ENCODE measurements around the gene SFTA2. TPM values are rescaled to one million over a fixed set of nuclear protein-coding genes. Genes with fewer than 3 reads are reported as not detected.

The SFTA2 gene
- total and polyA plus RNA-seq, 12 donors, result not detected

- Histone ChIP-seq H3K27ac (no peak overlapping the region), H3K4me1 (no peaks in the 10 kb centered on the region), H3K9me3 (no peaks in the 10 kb centered on the region), H3K36me3 (no peaks in the 10 kb centered on the region), H3K4me3 (no peak overlapping the region), H3K27me3 (peaks cover 0 to 37% (median 0%) of the 10 kb centered on the region in 7 donors)
- TF ChIP-seq, protein P1, sequence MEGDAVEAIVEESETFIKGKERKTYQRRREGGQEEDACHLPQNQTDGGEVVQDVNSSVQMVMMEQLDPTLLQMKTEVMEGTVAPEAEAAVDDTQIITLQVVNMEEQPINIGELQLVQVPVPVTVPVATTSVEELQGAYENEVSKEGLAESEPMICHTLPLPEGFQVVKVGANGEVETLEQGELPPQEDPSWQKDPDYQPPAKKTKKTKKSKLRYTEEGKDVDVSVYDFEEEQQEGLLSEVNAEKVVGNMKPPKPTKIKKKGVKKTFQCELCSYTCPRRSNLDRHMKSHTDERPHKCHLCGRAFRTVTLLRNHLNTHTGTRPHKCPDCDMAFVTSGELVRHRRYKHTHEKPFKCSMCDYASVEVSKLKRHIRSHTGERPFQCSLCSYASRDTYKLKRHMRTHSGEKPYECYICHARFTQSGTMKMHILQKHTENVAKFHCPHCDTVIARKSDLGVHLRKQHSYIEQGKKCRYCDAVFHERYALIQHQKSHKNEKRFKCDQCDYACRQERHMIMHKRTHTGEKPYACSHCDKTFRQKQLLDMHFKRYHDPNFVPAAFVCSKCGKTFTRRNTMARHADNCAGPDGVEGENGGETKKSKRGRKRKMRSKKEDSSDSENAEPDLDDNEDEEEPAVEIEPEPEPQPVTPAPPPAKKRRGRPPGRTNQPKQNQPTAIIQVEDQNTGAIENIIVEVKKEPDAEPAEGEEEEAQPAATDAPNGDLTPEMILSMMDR (IDR thresholded peaks at IDR 0.05), result no peak
- 94 to 96% methylated on average over 6 of the region's 6 CpGs for WGBS, 2 donors
- DNase-seq (no peak), ATAC-seq (no peak)
- intact Hi-C loops (cut with DNase I), result loop anchor here in 2 of 10 donors (5.0 to 10.0 kb wide), 2 partner anchors 93 to 96 kb away; no protein-coding TSS in a partner anchor
Observed at GRCh38 chr6:30948811-30949210, 16.8 kb upstream of the SFTA2 start.

DNA sequence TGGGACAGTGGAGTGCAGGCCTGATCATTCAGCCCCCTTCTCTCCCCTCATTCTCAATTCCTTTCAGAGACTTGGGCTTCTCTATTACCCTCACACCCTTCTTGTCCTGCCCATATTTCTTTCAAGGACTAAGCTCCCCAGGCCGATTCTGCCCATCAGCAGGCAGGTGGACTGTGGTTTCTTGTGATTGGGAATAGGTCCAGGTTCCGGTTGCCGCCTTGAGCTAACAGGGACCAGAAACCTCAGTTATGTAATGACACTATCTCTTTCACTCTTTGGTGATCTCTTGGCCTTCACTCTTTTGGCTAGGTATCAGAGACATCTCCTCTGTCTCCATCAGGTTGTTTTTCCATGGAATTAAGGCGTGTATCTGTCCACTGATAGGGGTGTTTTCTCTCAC lies 15.3 kb upstream of the SFTA2 start:
- WGBS, 2 donors, result 79 to 88% methylated on average over 4 of the region's 4 CpGs
- TF ChIP-seq, protein P1 (IDR thresholded peaks at IDR 0.05), result no peak
- H3K4me1 ChIP-seq, result peaks cover 0 to 10% (median 6%) of the 10 kb centered on the region in 9 donors
- peaks cover 0 to 41% (median 0%) of the 10 kb centered on the region in 7 donors for H3K27me3 ChIP-seq
- H3K27ac ChIP-seq, result no peak overlapping the region
- intact Hi-C loops (cut with DNase I), result loop anchor here in 2 of 10 donors (5.0 to 10.0 kb wide), 2 partner anchors 95 to 98 kb away; no protein-coding TSS in a partner anchor
- DNase-seq (no peak), ATAC-seq (no peak)
- H3K36me3 ChIP-seq, result no peaks in the 10 kb centered on the region
- H3K4me3 ChIP-seq, result no peak overlapping the region
- H3K9me3 ChIP-seq, result no peaks in the 10 kb centered on the region

GRCh38 chr6:30945281-30945680 lies 13.3 kb upstream of the SFTA2 start:
- H3K27ac ChIP-seq, result no peak overlapping the region
- H3K9me3 ChIP-seq, result no peaks in the 10 kb centered on the region
- ATAC-seq (no peak), DNase-seq (no peak)
- no peak overlapping the region for H3K4me3 ChIP-seq
- H3K4me1 ChIP-seq, result peaks cover 0 to 13% (median 7%) of the 10 kb centered on the region in 9 donors
- intact Hi-C loops (cut with DNase I), result loop anchor here in 2 of 10 donors (5.0 to 10.0 kb wide), 2 partner anchors 97 to 100 kb away; no protein-coding TSS in a partner anchor
- TF ChIP-seq, protein P1 (IDR thresholded peaks at IDR 0.05), result no peak
- no peaks in the 10 kb centered on the region for H3K36me3 ChIP-seq
- WGBS, 2 donors, result 81 to 82% methylated on average over 5 of the region's 5 CpGs
- H3K27me3 ChIP-seq, result peaks cover 0 to 36% (median 0%) of the 10 kb centered on the region in 7 donors

DNA sequence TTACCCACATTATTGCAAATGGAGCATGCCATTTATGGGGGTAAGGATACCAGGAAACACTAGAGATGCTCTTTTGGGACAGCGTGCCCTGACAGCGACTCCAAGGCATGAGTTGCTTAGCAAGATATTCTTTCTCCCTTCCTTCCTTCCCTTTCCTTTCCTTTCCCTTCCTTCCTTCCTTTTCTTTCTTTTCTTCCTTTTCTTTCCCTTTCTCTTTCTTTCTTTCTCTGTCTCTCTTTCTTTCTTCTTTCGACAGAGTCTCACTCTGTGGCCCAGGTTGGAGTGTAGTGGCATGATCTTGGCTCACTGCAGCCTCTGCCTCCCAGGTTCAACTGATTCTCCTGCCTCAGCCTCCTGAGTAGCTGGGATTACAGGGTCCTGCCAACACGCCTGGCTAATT lies 12.1 kb upstream of the SFTA2 start:
- WGBS, 2 donors, result 90 to 91% methylated on average over 4 of the region's 4 CpGs
- intact Hi-C loops (cut with DNase I), result loop anchor here in 2 of 10 donors (5.0 to 10.0 kb wide), 2 partner anchors 98 to 101 kb away; no protein-coding TSS in a partner anchor
- H3K27me3 ChIP-seq, result peaks cover 0 to 36% (median 3%) of the 10 kb centered on the region in 7 donors
- peaks cover 0 to 13% (median 7%) of the 10 kb centered on the region in 9 donors for H3K4me1 ChIP-seq
- DNase-seq, result no peak
- no peaks in the 10 kb centered on the region for H3K9me3 ChIP-seq
- no peaks in the 10 kb centered on the region for H3K36me3 ChIP-seq
- ATAC-seq, result no peak
- H3K4me3 ChIP-seq, result no peak overlapping the region
- TF ChIP-seq, protein P1 (IDR thresholded peaks at IDR 0.05), result no peak
- H3K27ac ChIP-seq, result no peak overlapping the region

All from heart right ventricle (tissue), 16 donors.